RWPE2 (cell line): ENCODE results near the gene CTSF.

Experiments used
- ATAC-seq: fragments of 200-7000 bp; cut with Tn5 transposase; 3 replicates; pipeline ENCODE4 v1.9.1; 2021; ENCODE audit warnings: low read depth
- DNase-seq: peaks from one replicate; pipeline ENCODE4 v3.0.0-alpha.2; 2020; ENCODE audit warnings: low spot score
- H3K27ac ChIP-seq: fragments of 450-650 bp; 2 replicates; pipeline ENCODE4 v1.5.1; 2017; ENCODE audit warnings: mild to moderate bottlenecking; ENCODE audit not compliant: poor library complexity, severe bottlenecking
- H3K27me3 ChIP-seq: fragments of 250-450 bp; sonication (Bioruptor Pico); 2 replicates; pipeline ENCODE4 v1.5.1; 2021; ENCODE audit warnings: mild to moderate bottlenecking, moderate library complexity; ENCODE audit not compliant: insufficient read depth, poor library complexity, severe bottlenecking
- H3K36me3 ChIP-seq: fragments of 250-450 bp; sonication (Bioruptor Pico); 2 replicates; pipeline ENCODE4 v1.5.1; 2020; ENCODE audit warnings: low read depth, mild to moderate bottlenecking, moderate library complexity
- H3K4me1 ChIP-seq: fragments of 250-450 bp; sonication (Bioruptor Pico); 2 replicates; pipeline ENCODE4 v1.5.1; 2021; ENCODE audit warnings: mild to moderate bottlenecking, moderate library complexity; ENCODE audit not compliant: insufficient read depth, poor library complexity, severe bottlenecking
- H3K4me3 ChIP-seq: fragments of 250-450 bp; sonication (Bioruptor Pico); 2 replicates; pipeline ENCODE4 v1.5.1; 2021; ENCODE audit warnings: mild to moderate bottlenecking, moderate library complexity; ENCODE audit not compliant: severe bottlenecking
- H3K9me3 ChIP-seq: fragments of 250-450 bp; sonication (Bioruptor Pico); 2 replicates; pipeline ENCODE4 v1.5.1; 2021; ENCODE audit warnings: mild to moderate bottlenecking, moderate library complexity; ENCODE audit not compliant: severe bottlenecking
- TF ChIP-seq, protein P1 (sequence below): fragments of 450-650 bp; IDR thresholded peaks from one replicate; pipeline ENCODE4 v1.5.1; 2017; ENCODE audit warnings: mild to moderate bottlenecking, moderate library complexity; ENCODE audit not compliant: poor library complexity, severe bottlenecking

CTSF gene

DNA sequence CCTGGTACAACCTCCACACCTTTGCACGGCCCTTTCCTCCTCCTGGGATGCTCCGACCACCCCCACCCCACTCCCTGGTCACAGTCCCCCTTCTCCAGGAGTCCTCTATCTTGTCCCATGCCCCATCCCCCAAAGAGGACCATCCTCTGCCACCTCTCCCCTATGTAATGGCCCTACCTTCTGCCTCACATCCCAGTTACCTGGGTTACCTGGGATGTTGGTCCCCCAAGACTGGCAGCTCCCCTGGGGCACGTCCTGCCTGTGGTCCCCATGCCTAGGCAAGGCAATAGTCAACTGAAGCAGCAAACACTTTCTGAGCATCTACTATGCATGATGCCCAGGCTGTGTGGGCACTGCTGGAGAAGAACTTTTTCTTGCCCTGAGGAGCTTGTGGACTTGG, 13.0 kb downstream of the CTSF start:
- TF ChIP-seq, protein P1, sequence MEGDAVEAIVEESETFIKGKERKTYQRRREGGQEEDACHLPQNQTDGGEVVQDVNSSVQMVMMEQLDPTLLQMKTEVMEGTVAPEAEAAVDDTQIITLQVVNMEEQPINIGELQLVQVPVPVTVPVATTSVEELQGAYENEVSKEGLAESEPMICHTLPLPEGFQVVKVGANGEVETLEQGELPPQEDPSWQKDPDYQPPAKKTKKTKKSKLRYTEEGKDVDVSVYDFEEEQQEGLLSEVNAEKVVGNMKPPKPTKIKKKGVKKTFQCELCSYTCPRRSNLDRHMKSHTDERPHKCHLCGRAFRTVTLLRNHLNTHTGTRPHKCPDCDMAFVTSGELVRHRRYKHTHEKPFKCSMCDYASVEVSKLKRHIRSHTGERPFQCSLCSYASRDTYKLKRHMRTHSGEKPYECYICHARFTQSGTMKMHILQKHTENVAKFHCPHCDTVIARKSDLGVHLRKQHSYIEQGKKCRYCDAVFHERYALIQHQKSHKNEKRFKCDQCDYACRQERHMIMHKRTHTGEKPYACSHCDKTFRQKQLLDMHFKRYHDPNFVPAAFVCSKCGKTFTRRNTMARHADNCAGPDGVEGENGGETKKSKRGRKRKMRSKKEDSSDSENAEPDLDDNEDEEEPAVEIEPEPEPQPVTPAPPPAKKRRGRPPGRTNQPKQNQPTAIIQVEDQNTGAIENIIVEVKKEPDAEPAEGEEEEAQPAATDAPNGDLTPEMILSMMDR = no peak
- Histone ChIP-seq H3K27ac (no peak overlapping the region), H3K27me3 (peaks cover 3% of the 10 kb centered on the region), H3K4me1 (no peaks in the 10 kb centered on the region), H3K4me3 (no peak overlapping the region), H3K36me3 (no peaks in the 10 kb centered on the region), H3K9me3 (no peaks in the 10 kb centered on the region)
- no peak for DNase-seq
- ATAC-seq = no peak

DNA sequence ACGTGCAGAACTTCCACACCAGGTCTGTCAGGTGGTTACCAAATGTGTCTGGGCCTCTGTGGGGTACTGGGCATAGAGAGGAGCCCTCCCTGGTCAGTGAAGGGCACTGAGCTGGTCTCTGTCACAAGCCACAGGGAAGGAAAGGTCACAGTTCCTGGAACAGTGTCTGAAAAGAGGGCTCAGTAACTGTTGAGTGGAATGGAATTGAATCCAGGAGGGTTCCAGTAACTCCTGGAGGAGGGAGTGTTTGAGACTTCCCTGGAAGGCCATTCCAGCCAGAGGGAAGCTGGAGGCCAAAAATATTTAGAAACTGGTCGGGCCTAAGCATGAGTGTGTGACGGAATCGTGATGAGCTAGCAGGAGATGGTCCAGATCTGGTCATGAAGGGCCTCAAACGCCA, 13.8 kb downstream of the CTSF start:
- Histone ChIP-seq H3K27ac (no peak overlapping the region), H3K36me3 (no peaks in the 10 kb centered on the region), H3K4me3 (no peak overlapping the region), H3K4me1 (no peaks in the 10 kb centered on the region), H3K9me3 (no peaks in the 10 kb centered on the region), H3K27me3 (peaks cover 3% of the 10 kb centered on the region)
- TF ChIP-seq, protein P1 = no peak
- no peak for ATAC-seq
- DNase-seq = no peak

DNA sequence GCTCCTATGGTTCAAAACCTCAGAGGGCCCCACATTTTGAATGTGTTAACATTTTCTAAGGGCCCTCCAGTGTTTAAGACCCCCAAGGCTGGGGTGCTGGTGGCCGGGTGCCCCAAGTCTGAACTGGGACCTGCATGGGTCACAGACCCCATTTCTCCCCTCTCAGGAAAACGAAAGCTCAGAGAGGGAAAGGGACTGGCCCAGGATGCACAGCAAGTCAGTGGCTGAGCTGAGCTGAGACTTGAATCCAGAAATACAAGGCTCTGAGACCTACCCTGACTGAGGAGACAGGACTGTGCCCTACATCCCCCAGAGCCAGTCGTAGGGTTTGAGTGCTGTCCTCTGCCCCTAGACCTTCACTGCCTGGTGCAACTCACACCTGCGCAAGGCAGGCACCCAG, 17.5 kb downstream of the CTSF start:
- H3K4me1 ChIP-seq = no peaks in the 10 kb centered on the region
- no peaks in the 10 kb centered on the region for H3K27me3 ChIP-seq
- DNase-seq (no peak), ATAC-seq (no peak)
- no peak overlapping the region for H3K27ac ChIP-seq
- H3K9me3 ChIP-seq = no peaks in the 10 kb centered on the region
- H3K36me3 ChIP-seq = no peaks in the 10 kb centered on the region
- H3K4me3 ChIP-seq = no peak overlapping the region
- TF ChIP-seq, protein P1 = no peak

DNA sequence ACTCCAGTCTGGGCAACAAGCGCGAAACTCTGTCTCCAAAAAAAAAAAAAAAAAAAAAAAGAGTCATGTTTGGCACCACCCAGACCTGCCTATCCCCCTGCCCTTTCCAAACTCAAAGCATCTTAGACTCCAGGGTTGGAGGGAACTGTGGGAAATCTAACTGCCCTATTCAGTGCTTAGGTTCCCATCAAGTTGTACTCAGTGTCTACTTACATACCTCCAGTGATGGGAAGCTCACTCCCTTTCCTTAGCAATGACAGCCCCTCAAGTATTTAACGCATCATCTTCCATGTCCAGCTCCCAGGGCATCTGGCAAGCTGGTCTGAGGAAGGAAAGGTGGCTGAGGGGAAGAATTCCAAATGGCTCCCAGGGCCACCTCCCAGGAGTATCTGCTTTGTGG, 18.7 kb downstream of the CTSF start:
- Histone ChIP-seq H3K4me1 (no peaks in the 10 kb centered on the region), H3K27me3 (no peaks in the 10 kb centered on the region), H3K27ac (no peak overlapping the region), H3K9me3 (no peaks in the 10 kb centered on the region), H3K4me3 (no peak overlapping the region), H3K36me3 (no peaks in the 10 kb centered on the region)
- TF ChIP-seq, protein P1 = no peak
- no peak for ATAC-seq
- no peak for DNase-seq

DNA sequence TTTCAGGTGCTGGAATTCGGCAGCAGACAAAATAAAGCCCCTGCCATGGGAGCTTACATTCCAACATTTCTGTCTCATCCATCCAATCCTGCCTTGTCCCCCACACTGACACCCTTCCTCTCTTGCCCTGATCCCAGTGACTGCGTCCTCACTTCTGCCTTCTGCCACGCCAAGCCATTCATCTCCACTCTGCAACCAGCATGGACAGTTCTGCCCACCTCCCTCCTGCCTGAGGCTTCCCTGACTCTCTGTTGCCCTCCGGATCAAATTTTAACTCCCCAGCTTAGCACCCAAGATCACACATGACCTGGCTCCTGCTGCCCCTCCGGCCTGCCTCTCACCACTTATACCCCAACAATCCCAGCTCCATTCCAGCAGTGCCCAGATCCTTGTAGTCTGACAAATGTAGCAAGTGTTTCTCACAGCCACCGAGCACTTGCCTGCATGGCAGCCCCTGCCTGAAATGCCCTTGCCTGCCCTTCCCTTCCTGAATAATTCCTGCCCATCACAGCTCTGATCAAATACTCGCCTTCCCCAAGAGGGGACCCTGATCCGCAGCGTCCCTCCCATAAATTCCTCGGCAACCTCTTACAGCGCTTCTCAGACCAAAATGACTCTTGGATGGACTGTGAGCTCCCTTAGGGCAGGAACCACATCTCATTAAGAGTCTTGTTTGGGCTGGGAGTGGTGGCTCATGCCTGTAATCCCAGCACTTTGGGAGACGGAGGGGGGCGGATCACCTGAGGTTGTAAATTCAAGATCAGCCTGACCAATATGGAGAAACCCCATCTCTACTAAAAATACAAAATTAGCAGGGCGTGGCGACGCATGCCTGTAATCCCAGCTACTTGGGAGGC, 19.4 kb downstream of the CTSF start:
- DNase-seq = no peak
- TF ChIP-seq, protein P1 = no peak
- no peak overlapping the region for H3K27ac ChIP-seq
- H3K4me3 ChIP-seq = no peak overlapping the region
- H3K9me3 ChIP-seq = no peaks in the 10 kb centered on the region
- H3K27me3 ChIP-seq = no peaks in the 10 kb centered on the region
- H3K4me1 ChIP-seq = no peaks in the 10 kb centered on the region
- no peaks in the 10 kb centered on the region for H3K36me3 ChIP-seq
- ATAC-seq = no peak
